Astrocyte of the hippocampus (primary cell): ENCODE results near the gene TTLL13.

ENCODE experiments used
- DNase-seq: peaks from one replicate; pipeline ENCODE4 v3.0.0; 2011; ENCODE audit warnings: low read depth, low spot score

The TTLL13 gene, protein sequence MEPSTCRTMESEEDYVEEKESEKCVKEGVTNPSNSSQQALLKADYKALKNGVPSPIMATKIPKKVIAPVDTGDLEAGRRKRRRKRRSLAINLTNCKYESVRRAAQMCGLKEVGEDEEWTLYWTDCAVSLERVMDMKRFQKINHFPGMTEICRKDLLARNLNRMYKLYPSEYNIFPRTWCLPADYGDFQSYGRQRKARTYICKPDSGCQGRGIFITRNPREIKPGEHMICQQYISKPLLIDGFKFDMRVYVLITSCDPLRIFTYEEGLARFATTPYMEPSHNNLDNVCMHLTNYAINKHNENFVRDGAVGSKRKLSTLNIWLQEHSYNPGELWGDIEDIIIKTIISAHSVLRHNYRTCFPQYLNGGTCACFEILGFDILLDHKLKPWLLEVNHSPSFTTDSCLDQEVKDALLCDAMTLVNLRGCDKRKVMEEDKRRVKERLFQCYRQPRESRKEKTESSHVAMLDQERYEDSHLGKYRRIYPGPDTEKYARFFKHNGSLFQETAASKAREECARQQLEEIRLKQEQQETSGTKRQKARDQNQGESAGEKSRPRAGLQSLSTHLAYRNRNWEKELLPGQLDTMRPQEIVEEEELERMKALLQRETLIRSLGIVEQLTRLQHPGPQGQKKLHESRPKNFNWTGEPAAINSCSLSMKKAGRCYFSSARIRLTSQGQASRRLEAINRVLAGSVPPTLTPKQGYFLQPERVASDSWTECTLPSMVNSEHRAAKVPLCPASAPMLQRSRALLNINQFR

DNA sequence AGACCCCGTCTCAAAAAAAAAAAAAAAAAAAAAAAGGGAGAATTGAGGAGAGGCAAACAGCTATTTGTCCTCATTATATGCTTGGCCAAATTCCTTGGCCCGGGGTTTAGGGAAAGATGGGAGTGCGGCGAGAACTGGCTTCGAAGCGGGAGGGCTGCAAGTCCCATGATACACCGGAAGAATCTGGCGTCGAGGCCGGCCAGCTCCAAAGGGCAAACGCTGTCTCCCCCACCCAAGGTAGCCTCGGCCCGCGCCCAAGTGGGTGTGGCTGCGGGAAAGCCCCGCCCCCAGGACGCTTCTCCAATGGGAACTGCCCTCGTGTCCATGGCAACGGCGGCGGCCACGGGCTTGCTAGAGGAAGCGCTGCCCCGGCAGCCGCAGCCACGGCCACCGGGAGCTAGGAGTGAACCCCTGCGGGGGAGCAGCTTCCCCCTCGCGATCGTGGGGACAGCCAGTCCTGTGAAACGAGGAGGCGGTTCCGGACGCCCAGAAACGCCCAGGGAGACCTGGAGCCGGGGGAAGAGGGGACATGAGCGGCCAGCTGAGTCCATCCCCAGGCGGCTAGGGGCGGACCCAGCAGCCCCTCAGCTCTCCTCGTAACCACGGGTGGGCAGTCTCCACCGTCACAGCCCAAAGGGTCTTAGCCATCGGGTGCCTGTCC, at the start of gene TTLL13:
Gene TTLL13 (plus strand): TSS at position 354 of the 661 bp plus-strand sequence. CDS start 1,075 bp downstream, outside the sequence.
- peak; percentile 93 for DNase-seq

DNA sequence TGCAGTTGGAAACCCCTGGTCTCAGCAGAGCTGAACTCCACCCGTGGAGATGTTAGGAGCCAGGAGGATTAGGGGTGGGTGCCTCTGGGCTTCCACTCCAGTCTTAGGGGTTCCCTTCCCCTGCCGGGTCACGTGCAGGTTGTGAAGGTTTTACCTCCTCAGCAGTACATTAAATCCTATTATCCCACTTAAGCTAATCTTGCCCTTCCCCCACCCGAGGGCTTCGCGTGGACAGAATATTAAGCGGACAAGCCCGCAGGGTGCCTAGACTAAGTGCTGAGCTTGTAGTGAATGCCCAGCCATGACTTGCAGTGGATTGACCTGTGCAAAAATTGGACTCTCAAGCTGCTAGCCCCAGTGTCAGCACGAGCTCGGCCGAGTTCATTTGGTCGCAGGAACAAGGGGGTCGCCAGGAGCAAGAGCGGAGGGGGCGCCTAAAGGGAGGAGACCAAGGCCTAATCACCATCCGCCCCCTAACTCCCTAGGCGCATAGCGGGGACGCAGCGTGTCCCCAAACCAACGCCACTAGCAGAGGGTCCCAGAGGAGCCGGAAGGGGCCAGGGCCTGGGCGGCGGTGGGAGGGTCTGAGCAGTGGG, 48.7 kb upstream of the TTLL13 start:
- no peak for DNase-seq

DNA sequence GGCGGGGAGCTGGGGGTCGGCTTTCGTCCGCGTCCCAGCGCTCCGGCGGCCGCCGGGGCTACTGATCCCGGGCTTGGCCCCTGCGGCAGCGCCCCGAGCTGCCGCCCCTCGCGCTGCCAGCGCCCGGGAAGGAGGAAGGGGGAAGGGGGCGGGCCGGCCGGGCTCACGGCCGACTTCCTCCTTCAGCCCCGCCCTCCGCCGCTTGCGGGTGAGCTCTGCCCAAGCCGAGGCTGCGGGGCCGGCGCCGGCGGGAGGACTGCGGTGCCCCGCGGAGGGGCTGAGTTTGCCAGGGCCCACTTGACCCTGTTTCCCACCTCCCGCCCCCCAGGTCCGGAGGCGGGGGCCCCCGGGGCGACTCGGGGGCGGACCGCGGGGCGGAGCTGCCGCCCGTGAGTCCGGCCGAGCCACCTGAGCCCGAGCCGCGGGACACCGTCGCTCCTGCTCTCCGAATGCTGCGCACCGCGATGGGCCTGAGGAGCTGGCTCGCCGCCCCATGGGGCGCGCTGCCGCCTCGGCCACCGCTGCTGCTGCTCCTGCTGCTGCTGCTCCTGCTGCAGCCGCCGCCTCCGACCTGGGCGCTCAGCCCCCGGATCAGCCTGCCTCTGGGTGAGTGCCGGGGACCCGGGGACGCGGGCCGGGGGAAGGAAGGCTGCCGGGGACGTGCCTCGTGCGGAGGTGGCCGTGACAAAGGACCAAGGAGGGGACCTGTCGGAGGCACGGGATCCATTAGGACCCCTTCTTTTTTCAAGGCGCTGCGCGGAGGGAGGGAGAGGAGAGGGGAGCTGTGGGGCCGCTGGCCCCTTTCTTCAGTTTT, 48.0 kb upstream of the TTLL13 start, which contains the start of gene SEMA4B:
Gene SEMA4B (plus strand): TSS at position 201 of the 814 bp plus-strand sequence. CDS start 249 bp downstream, at position 450.
- DNase-seq = peak; percentile 83

DNA sequence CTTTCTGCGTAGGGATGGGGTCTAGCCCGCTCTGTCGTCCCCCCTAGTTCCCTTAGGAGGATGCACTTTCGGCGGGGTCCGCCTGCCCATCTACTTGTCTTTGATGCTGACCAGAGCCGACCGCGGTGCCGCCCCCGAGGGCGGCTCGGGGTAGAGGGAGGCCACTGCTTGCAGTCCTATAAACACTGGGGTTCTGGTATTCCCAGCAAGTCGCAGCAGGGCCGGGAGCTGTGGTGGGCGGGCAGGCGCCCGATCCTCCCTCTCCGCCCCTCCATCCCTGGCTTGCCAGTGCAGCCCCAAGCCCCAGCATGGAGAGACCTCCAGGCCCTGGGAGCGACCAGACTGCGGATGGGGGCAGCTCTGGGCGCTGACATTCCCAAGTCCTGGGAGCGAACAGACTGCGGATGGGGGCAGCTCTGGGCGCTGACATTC, 47.4 kb upstream of the TTLL13 start:
- DNase-seq = peak; percentile 40

DNA sequence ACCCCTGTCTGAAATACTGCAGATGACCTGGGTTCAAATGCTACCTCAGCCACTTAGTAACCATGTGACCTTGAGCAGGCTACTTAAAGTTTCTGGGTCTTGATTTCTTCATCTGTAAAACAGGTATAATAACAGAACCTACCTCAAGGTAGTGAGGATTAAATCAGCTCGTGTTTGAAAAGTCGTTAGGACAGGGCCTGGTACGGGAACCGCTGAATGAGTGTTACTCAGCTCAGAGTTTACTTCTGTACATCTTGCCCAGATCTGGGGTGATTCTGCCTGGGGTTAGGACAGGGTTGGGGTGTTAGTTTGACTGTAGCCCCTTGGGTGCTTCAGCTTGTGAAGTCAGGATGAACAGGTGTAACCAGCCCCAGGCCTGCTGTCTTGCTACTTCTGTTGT, 46.4 kb upstream of the TTLL13 start:
- no peak for DNase-seq

GRCh38 chr15:90203473-90203872, 45.9 kb upstream of the TTLL13 start:
- no peak for DNase-seq

GRCh38 chr15:90203922-90204321, 45.4 kb upstream of the TTLL13 start:
- peak; percentile 67 for DNase-seq

GRCh38 chr15:90205050-90205848, 44.1 kb upstream of the TTLL13 start:
- DNase-seq = no peak

DNA sequence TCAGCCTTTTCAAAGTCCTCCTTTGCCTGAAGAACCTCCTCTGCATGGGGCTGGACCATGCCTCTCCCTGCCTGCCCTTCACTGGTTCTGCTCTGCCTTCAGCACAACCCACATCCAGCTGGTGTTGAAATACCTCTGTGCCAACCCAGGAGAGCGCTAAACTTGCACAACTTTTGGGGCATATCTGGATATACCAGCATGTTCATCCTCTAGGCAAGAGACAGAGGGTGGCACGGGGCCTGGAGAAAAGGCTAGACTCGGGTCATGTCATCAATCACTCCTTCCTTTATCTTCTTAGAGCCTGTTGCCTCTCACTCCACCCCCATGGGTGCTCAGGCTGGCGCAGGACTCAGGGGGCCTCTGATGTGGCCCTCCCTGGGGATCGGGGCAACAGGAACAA, 43.5 kb upstream of the TTLL13 start:
- DNase-seq = no peak

GRCh38 chr15:90207252-90207651, 42.1 kb upstream of the TTLL13 start:
- DNase-seq = no peak

- DNase-seq = no peak
Observed at GRCh38 chr15:90208356-90208755, 41.0 kb upstream of the TTLL13 start.

DNA sequence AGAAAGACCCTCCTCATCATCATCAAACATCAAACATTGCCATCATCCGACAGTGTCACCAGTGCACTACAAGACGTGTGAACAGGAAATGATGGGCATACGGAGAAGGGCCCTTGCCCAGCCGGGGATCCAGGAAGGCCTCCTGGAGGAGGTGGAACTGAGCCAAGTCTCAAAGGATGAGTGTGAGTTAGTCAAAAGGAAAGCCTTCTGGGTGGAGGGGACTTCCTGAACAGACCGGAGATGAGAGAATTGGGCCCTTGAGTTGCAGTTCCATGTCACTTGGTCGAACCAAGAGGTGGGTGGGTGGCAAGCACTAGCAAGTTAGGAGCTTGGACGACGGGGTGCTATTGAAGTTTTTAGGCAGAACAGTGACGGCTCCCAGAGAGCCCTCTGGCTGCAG, 39.8 kb upstream of the TTLL13 start:
- DNase-seq = no peak

DNA sequence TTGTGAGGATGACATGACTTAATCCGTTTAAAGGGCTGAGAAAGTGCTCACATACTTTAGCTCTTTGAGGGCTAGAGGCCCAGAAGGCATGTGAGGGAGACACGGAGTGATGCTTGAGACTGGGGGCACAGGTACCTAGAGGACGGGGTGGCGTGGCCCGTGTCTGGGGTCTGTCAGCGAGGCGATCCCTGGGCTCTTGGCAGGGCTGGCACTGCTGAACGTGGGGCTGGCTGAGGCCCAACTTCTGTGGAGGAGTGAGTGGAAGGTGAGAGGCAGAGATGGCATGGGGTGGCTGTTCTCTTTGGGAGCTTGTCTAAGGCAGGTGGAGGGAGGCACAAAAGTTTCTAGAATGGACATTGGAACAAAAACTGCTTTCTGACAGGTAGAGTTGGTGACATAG, 38.8 kb upstream of the TTLL13 start:
- DNase-seq = no peak

GRCh38 chr15:90211009-90211408, 38.3 kb upstream of the TTLL13 start:
- no peak for DNase-seq

- peak; percentile 67 for DNase-seq
Observed at GRCh38 chr15:90211440-90212143, 37.8 kb upstream of the TTLL13 start.

DNA sequence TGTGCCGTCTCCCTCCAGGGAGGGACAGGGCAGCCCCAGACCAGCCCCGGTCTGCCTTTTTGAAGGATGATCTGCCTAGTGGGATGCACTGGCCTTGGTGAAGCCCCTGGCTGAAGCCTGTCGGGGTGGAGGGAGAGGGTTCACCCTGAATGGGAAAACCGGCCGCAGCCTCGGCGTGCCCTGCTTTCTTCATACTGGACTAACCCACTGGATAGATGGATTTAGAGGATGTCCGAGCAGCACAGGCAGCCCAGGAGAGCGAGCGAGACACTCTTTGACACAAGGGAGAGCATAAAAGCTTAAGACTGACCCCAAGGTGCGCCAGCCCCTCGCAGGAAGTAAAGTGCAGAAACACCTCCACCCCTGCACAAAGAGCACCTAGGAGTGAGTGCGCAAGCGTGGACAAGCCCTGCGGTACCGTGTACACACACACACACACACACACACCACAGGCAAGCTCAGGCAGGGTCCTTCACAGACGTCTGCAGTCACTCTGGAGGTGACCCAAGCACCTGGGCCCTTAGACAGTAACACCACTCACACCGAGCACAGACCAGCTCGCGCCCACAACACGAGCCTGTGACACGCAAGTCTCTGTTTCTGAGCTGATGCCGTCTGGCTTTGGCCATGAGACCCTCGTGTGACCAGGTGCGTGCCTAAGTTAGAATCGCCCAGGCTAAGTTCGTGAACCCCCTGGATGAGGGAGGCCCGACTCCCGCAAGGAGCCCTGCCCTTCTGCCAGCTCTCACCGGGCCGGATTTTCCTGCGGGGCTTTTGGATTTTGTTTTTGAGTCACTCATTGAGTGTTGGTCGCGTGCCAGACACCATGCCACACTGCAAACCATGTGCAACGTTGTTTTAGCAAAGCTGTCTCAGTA, 36.9 kb upstream of the TTLL13 start:
- DNase-seq = no peak

DNA sequence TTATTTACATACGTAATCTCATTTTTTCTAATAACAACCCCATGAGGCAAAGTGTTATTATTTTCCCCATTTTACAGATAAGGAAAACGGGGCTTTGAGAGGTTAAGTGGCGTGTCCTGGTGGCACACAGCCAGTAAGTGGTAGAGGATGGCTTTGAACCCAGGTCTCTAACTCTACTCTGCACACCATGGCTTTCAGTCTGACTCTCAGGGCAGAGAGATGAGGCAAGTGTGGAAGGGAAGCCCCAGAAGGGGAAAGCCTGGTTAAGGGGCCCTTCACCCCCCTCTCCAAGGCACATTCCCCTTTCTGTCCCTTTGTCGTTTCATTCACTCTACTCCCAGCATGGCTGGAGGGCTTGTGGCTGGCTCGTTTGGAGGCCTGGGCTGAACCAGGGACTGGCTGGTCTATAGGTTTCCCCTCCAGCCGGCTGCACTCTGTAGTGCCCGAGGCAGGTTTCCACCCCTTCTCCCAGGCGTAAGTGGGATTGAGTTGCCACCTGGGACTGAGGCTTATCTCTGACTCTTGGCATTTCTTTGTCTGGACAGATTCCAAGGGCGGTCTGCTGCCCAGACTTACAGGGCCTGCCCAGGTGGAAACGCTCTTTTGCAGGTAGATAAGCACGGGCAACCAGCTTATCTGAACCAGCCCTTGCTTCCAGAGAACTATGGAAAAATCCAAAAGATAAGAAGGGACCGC, 36.1 kb upstream of the TTLL13 start:
- no peak for DNase-seq

DNA sequence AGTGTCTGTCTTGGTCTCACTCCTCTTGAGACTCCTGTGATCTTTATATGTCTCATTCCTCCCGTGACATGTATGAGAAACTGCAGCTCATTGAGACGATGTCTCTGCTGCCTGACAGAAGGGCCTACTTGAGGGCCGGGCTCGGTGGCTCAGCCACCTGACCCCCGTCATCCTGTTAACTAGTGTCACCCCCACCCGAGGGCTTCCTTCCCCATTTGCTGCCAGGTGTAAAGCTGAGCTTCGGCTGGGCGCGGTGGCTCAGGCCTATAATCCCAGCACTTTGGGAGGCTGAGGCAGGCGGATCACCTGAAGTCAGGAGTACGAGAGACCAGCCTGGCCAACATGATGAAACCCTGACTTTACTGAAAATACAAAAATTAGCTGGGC, 35.5 kb upstream of the TTLL13 start:
- DNase-seq = no peak
